Uterus (tissue), 2 donors: ENCODE results near the gene ASPHD1.

Experiments used
- CTCF ChIP-seq, 4 experiments: fragments of 200-600 bp in 2 of 4; fragments of 450-650 bp in 2 of 4; sonication (generic) in 2 of 4; IDR thresholded peaks; one replicate each; pipeline ENCODE4 v1.5.1; 2016 to 2019; ENCODE audit warnings: antibody characterized with exemption in 4 of 4, mild to moderate bottlenecking in 2 of 4, moderate library complexity in 1 of 4
- POLR2A ChIP-seq, 2 donors: fragments of 450-650 bp; IDR thresholded peaks; one replicate each; pipeline ENCODE4 v1.6.1; 2016; ENCODE audit warnings: antibody characterized with exemption in 2 of 2, mild to moderate bottlenecking in 1 of 2, moderate library complexity in 1 of 2

- TF ChIP-seq CTCF (IDR thresholded peaks at IDR 0.05) (no peak), POLR2A (IDR thresholded peaks at IDR 0.05) (no peak)
These were observed 13.2 kb downstream of the ASPHD1 start for GRCh38 chr16:29913514-29913913.
